Measurements from ENCODE around the gene SPATS2L.

Gene SPATS2L

GRCh38 chr2:200498402-200499162 is 192.1 kb downstream of the SPATS2L start:
- DNase-seq (ENCODE audit: low spot score) = no peak

GRCh38 chr2:200502196-200502595 is 195.7 kb downstream of the SPATS2L start:
- DNase-seq (ENCODE audit: low spot score) = no peak

- DNase-seq (ENCODE audit: low spot score) = no peak
These were observed 200.2 kb downstream of the SPATS2L start for GRCh38 chr2:200506679-200507078.

- DNase-seq (ENCODE audit: low spot score) = no peak
These were observed 200.7 kb downstream of the SPATS2L start for GRCh38 chr2:200507179-200507578.

- no peak for DNase-seq (ENCODE audit: low spot score)
These were observed 202.7 kb downstream of the SPATS2L start for GRCh38 chr2:200509235-200509611.

GRCh38 chr2:200509612-200510433 is 203.3 kb downstream of the SPATS2L start, which contains the start of gene KCTD18:
Gene KCTD18, minus strand, starts transcription at chr2:200510068. Its CDS starts 3,052 bp downstream, at chr2:200507016.
- peak; percentile 93 for DNase-seq (ENCODE audit: low spot score)

GRCh38 chr2:200515155-200515554 is 208.7 kb downstream of the SPATS2L start:
- DNase-seq (ENCODE audit: low spot score) = no peak

GRCh38 chr2:200523158-200523557 is 216.7 kb downstream of the SPATS2L start:
- no peak for DNase-seq (ENCODE audit: low spot score)

- no peak for DNase-seq (ENCODE audit: low spot score)
These were observed 217.1 kb downstream of the SPATS2L start for GRCh38 chr2:200523604-200524003.

GRCh38 chr2:200525066-200525465 is 218.6 kb downstream of the SPATS2L start:
- DNase-seq (ENCODE audit: low spot score) = no peak

GRCh38 chr2:200525551-200525881 is 219.0 kb downstream of the SPATS2L start:
- no peak for DNase-seq (ENCODE audit: low spot score)

GRCh38 chr2:200525882-200526651 is 219.6 kb downstream of the SPATS2L start, which contains the start of gene SGO2:
Gene SGO2, plus strand, starts transcription at chr2:200526207. Its CDS starts 6,769 bp downstream, at chr2:200532976.
- peak; percentile 95 for DNase-seq (ENCODE audit: low spot score)

- DNase-seq (ENCODE audit: low spot score) = no peak
These were observed 221.7 kb downstream of the SPATS2L start for GRCh38 chr2:200528228-200528627.

Data from left forelimb (tissue), 1 donor.